Heart left ventricle (tissue), 13 donors: ENCODE results near the gene ZYX.

Experiments
- POLR2A ChIP-seq, 2 donors: fragments of 450-650 bp; IDR thresholded peaks; one replicate each; pipeline ENCODE4 v1.6.1; 2017; ENCODE audit warnings: antibody characterized with exemption in 2 of 2, mild to moderate bottlenecking in 2 of 2, moderate library complexity in 2 of 2
- TF ChIP-seq, protein P1 (sequence below), 12 donors: fragments of 200-600 bp; sonication (generic) in 4 of 12; IDR thresholded peaks; one replicate each; pipeline versions ENCODE4 v1.5.0 to v1.8.0; 2018 to 2022; ENCODE audit warnings: antibody characterized with exemption in 12 of 12, mild to moderate bottlenecking in 5 of 12
- donor health status: ischemic (EF 13 %, LVEDD 7.1; RV severe dilation, severe dysfunction).
- donor health status: DM: no; HTN: yes; CAD: no.
- donor health status: DM: no; HTN: no; CAD: no.
- donor health status: ischemic (EF 25% LVEDD 6.9; RV normal size, moderate dysfunction).
- donor health status: ischemic (EF 25% LVEDD 5.7; RV mildly dilated, moderate dysfunction).
- donor health status: ischemic (EF 35%, LVEDD 5.7; RV mildly dilated, moderate dysfunction).
- donor health status: nonischemic (EF 11% LVEDD 7.7; RV severe dilation, severe dysfunction).
- donor health status: DM: yes; HTN: yes; CAD: no.
- donor health status: PGD.
- donor health status: ischemic (EF 29% LVEDD 5.4; RV normal size, mild dysfunction).
- donor health status: nonischemic (EF 23%, LVEDD 6.1; RV moderate dilation, normal function).

DNA sequence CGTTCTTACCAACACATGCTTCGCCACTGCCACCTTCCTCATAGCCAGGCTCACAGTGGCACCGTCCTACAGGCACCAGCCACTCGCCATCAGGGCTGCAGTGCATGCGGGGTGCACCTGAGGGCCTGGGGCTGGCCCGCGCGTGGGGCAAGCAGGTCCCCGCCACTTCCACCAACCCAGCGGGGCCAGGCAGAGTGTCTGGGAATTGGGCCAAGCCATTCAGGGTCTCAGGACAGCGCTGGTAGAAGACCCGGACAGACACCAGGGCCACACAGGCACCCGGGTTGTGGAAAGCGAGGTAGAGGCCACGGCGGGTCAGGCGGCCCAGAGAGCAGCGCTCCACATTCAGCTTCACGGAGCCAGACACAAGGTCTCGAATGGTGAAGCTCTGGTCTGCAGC, 18.5 kb downstream of the ZYX start:
- TF ChIP-seq, protein P1, sequence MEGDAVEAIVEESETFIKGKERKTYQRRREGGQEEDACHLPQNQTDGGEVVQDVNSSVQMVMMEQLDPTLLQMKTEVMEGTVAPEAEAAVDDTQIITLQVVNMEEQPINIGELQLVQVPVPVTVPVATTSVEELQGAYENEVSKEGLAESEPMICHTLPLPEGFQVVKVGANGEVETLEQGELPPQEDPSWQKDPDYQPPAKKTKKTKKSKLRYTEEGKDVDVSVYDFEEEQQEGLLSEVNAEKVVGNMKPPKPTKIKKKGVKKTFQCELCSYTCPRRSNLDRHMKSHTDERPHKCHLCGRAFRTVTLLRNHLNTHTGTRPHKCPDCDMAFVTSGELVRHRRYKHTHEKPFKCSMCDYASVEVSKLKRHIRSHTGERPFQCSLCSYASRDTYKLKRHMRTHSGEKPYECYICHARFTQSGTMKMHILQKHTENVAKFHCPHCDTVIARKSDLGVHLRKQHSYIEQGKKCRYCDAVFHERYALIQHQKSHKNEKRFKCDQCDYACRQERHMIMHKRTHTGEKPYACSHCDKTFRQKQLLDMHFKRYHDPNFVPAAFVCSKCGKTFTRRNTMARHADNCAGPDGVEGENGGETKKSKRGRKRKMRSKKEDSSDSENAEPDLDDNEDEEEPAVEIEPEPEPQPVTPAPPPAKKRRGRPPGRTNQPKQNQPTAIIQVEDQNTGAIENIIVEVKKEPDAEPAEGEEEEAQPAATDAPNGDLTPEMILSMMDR (IDR thresholded peaks at IDR 0.05): no peak
- TF ChIP-seq POLR2A (IDR thresholded peaks at IDR 0.05): no peak
